22Rv1 (cell line): ENCODE measurements around the gene PRSS36.

Experiments
- CTCF ChIP-seq: fragments of 450-650 bp; IDR thresholded peaks from 2 replicates; pipeline ENCODE4 v1.5.1; 2017; ENCODE audit warnings: mild to moderate bottlenecking
- ZFX ChIP-seq: fragments of 450-650 bp; IDR thresholded peaks from 2 replicates; pipeline ENCODE4 v1.6.1; 2017; ENCODE audit warnings: antibody characterized with exemption, borderline replicate concordance

GRCh38 chr16:31190818-31191444, 41.1 kb upstream of the PRSS36 start:
- TF ChIP-seq CTCF = no peak
- TF ChIP-seq ZFX = no peak
